Measurements from ENCODE around the gene C1QB. TPM values are rescaled to one million over a fixed set of nuclear protein-coding genes. Genes with fewer than 3 reads are reported as not detected.

Gene C1QB
- total RNA-seq, 2 experiments from 2014 or later, result not detected

GRCh38 chr1:22608361-22608760 lies 44.7 kb upstream of the C1QB start:
- Mint-ChIP-seq H3K27me3 (peaks cover 93% of the 10 kb centered on the region), H3K27ac (no peak overlapping the region), H3K4me3 (no peak overlapping the region), H3K36me3 (ENCODE audit: low read depth) (no peaks in the 10 kb centered on the region), H3K9me3 (no peaks in the 10 kb centered on the region), H3K4me1 (ENCODE audit: low read depth) (no peaks in the 10 kb centered on the region)
- H3K27me3 ChIP-seq (ENCODE audit: control insufficient read depth in 1 of 2, insufficient read depth in 2 of 2, low read length in 2 of 2), result peaks cover 19 to 21% of the 10 kb centered on the region in 2 experiments
- H3K4me3 ChIP-seq (ENCODE audit: low read length), result no peak overlapping the region
- CTCF ChIA-PET, result no interaction called here
- no peaks in the 10 kb centered on the region for H3K36me3 ChIP-seq (ENCODE audit: insufficient read depth, low read length)
- POLR2A ChIA-PET, result no interaction called here
- H3K27ac ChIP-seq (ENCODE audit: low read depth in 1 of 2, low read length in 2 of 2), result no peak overlapping the region
- H3K9me3 ChIP-seq (ENCODE audit: control insufficient read depth in 1 of 2, insufficient read depth in 1 of 2, low read length in 2 of 2), result no peaks in the 10 kb centered on the region
- ATAC-seq (ENCODE audit: poor library complexity) (no peak), DNase-seq (no peak)
- H3K4me1 ChIP-seq (ENCODE audit: insufficient read depth, low read length), result no peaks in the 10 kb centered on the region
- TF ChIP-seq CTCF (IDR thresholded peaks at IDR 0.05), result no peak
- intact Hi-C loops (cut with DNase I, micrococcal nuclease), result no loop called here

- Mint-ChIP-seq H3K9me3 (no peaks in the 10 kb centered on the region), H3K4me1 (ENCODE audit: low read depth) (no peaks in the 10 kb centered on the region), H3K4me3 (no peak overlapping the region), H3K36me3 (ENCODE audit: low read depth) (no peaks in the 10 kb centered on the region), H3K27ac (no peak overlapping the region), H3K27me3 (peaks cover 90% of the 10 kb centered on the region)
- Histone ChIP-seq H3K4me3 (ENCODE audit: low read length) (no peak overlapping the region), H3K9me3 (ENCODE audit: control insufficient read depth in 1 of 2, insufficient read depth in 1 of 2, low read length in 2 of 2) (peaks cover 0 to 5% of the 10 kb centered on the region in 2 experiments), H3K27me3 (ENCODE audit: control insufficient read depth in 1 of 2, insufficient read depth in 2 of 2, low read length in 2 of 2) (peaks cover 17 to 28% of the 10 kb centered on the region in 2 experiments), H3K27ac (ENCODE audit: low read depth in 1 of 2, low read length in 2 of 2) (no peak overlapping the region), H3K4me1 (ENCODE audit: insufficient read depth, low read length) (no peaks in the 10 kb centered on the region), H3K36me3 (ENCODE audit: insufficient read depth, low read length) (no peaks in the 10 kb centered on the region)
- ATAC-seq (ENCODE audit: poor library complexity), result no peak
- DNase-seq, result no peak
- ChIA-PET CTCF (no interaction called here), POLR2A (no interaction called here)
- intact Hi-C loops (cut with DNase I, micrococcal nuclease), result no loop called here
- TF ChIP-seq CTCF (IDR thresholded peaks at IDR 0.05), result no peak
Observed at GRCh38 chr1:22609291-22609690, 43.7 kb upstream of the C1QB start.

DNA sequence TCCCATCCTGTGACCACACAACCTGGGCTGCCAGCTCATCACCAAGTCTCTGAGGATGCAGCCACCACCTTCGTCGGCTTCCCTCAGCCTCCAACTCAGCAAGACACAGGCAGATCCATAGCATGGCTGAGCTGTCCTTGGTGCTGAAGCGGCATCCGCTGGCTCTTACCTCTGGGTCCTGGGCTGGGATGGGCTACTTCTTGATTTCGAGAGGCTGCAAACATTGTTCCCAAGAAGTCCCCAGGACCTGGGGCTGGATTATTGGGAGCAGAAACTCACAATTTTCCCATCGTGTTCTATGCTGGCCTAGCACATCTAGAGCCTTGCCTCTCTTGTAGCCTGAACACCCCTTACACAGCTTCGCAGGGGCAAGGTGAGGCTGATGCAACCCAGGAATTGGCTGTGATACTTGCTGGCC lies 41.5 kb upstream of the C1QB start:
- Mint-ChIP-seq H3K9me3 (no peaks in the 10 kb centered on the region), H3K27ac (no peak overlapping the region), H3K4me1 (ENCODE audit: low read depth) (no peaks in the 10 kb centered on the region), H3K36me3 (ENCODE audit: low read depth) (no peaks in the 10 kb centered on the region), H3K4me3 (no peak overlapping the region), H3K27me3 (peaks cover 75% of the 10 kb centered on the region)
- ChIA-PET CTCF (no interaction called here), POLR2A (no interaction called here)
- no peaks in the 10 kb centered on the region for H3K4me1 ChIP-seq (ENCODE audit: insufficient read depth, low read length)
- H3K27me3 ChIP-seq (ENCODE audit: control insufficient read depth in 1 of 2, insufficient read depth in 2 of 2, low read length in 2 of 2), result peaks cover 14 to 36% of the 10 kb centered on the region in 2 experiments
- DNase-seq, result peak in 3 of 14 experiments; percentile 9 to 15 (median 10)
- no peak for TF ChIP-seq CTCF (IDR thresholded peaks at IDR 0.05)
- H3K27ac ChIP-seq (ENCODE audit: low read depth in 1 of 2, low read length in 2 of 2), result no peak overlapping the region
- no peak overlapping the region for H3K4me3 ChIP-seq (ENCODE audit: low read length)
- intact Hi-C loops (cut with DNase I, micrococcal nuclease), result no loop called here
- H3K36me3 ChIP-seq (ENCODE audit: insufficient read depth, low read length), result no peaks in the 10 kb centered on the region
- no peak for ATAC-seq (ENCODE audit: poor library complexity)
- H3K9me3 ChIP-seq (ENCODE audit: control insufficient read depth in 1 of 2, insufficient read depth in 1 of 2, low read length in 2 of 2), result peaks cover 0 to 5% of the 10 kb centered on the region in 2 experiments
